ENCODE data around the gene ROBO1. TPM values are rescaled to one million over a fixed set of nuclear protein-coding genes. Genes with fewer than 3 reads are reported as not detected.

The ROBO1 gene
- total RNA-seq, 1 donor from 2014 or later: 169 TPM

GRCh38 chr3:78812166-78812565 lies 955.6 kb downstream of the ROBO1 start:
- no peak overlapping the region for H3K4me3 ChIP-seq
- H2AFZ ChIP-seq (replicated peaks): no peak overlapping the region
- H3K4me2 ChIP-seq: no peak overlapping the region
- H3K79me2 ChIP-seq (ENCODE audit: low read depth): peaks cover 88% of the 10 kb centered on the region
- H3K4me1 ChIP-seq: peaks cover 26% of the 10 kb centered on the region
- no peaks in the 10 kb centered on the region for H3K27me3 ChIP-seq
- peaks cover 2% of the 10 kb centered on the region for H3K4me1 Mint-ChIP-seq
- no peak overlapping the region for H3K4me3 Mint-ChIP-seq
- DNase-seq (ENCODE audit: low spot score): no peak
- H3K9me3 Mint-ChIP-seq: peaks cover 3% of the 10 kb centered on the region
- H3K9me3 ChIP-seq (ENCODE audit: low read depth): no peaks in the 10 kb centered on the region
- H3K27ac ChIP-seq: peak overlapping the region; percentile 23
- no peaks in the 10 kb centered on the region for H3K27me3 Mint-ChIP-seq (ENCODE audit: insufficient read depth, low read depth)
- no peaks in the 10 kb centered on the region for H3K36me3 Mint-ChIP-seq
- TF ChIP-seq CTCF (IDR thresholded peaks at IDR 0.05): no peak
- no peak for TF ChIP-seq EZH2 (IDR thresholded peaks at IDR 0.05)
- no peak for TF ChIP-seq EZH2phosphoT487 (IDR thresholded peaks at IDR 0.05)
- no peak overlapping the region for H3K27ac Mint-ChIP-seq
- peaks cover 12% of the 10 kb centered on the region for H4K20me1 ChIP-seq (ENCODE audit: low read depth)
- peaks cover 4% of the 10 kb centered on the region for H3K36me3 ChIP-seq
- H3K9ac ChIP-seq: no peak overlapping the region
- no peaks in the 10 kb centered on the region for H3F3A ChIP-seq (ENCODE audit: low read depth)

- Histone ChIP-seq H3K79me2 (ENCODE audit: low read depth) (peaks cover 100% of the 10 kb centered on the region), H3K4me1 (peaks cover 30% of the 10 kb centered on the region), H2AFZ (replicated peaks) (no peak overlapping the region), H3K9me3 (ENCODE audit: low read depth) (no peaks in the 10 kb centered on the region), H3K27ac (no peak overlapping the region), H3F3A (ENCODE audit: low read depth) (no peaks in the 10 kb centered on the region), H3K4me2 (no peak overlapping the region), H3K27me3 (no peaks in the 10 kb centered on the region), H3K4me3 (no peak overlapping the region), H4K20me1 (ENCODE audit: low read depth) (peaks cover 7% of the 10 kb centered on the region), H3K9ac (no peak overlapping the region), H3K36me3 (peaks cover 4% of the 10 kb centered on the region)
- peaks cover 3% of the 10 kb centered on the region for H3K9me3 Mint-ChIP-seq
- H3K27me3 Mint-ChIP-seq (ENCODE audit: insufficient read depth, low read depth): no peaks in the 10 kb centered on the region
- H3K27ac Mint-ChIP-seq: no peak overlapping the region
- DNase-seq (ENCODE audit: low spot score): no peak
- no peaks in the 10 kb centered on the region for H3K36me3 Mint-ChIP-seq
- H3K4me1 Mint-ChIP-seq: peaks cover 2% of the 10 kb centered on the region
- TF ChIP-seq EZH2phosphoT487 (IDR thresholded peaks at IDR 0.05): no peak
- TF ChIP-seq CTCF (IDR thresholded peaks at IDR 0.05): no peak
- no peak for TF ChIP-seq EZH2 (IDR thresholded peaks at IDR 0.05)
- no peak overlapping the region for H3K4me3 Mint-ChIP-seq
Measured at GRCh38 chr3:78809966-78810365, 957.8 kb downstream of the ROBO1 start.

GRCh38 chr3:78804251-78805037 lies 963.4 kb downstream of the ROBO1 start:
- no peaks in the 10 kb centered on the region for H3K9me3 ChIP-seq (ENCODE audit: low read depth)
- no peak for TF ChIP-seq EZH2phosphoT487 (IDR thresholded peaks at IDR 0.05)
- no peak for TF ChIP-seq EZH2 (IDR thresholded peaks at IDR 0.05)
- no peak for TF ChIP-seq CTCF (IDR thresholded peaks at IDR 0.05)
- H3K79me2 ChIP-seq (ENCODE audit: low read depth): peaks cover 99% of the 10 kb centered on the region
- H3K4me1 Mint-ChIP-seq: no peaks in the 10 kb centered on the region
- H3K36me3 ChIP-seq: no peaks in the 10 kb centered on the region
- H3K36me3 Mint-ChIP-seq: no peaks in the 10 kb centered on the region
- H3K27me3 ChIP-seq: no peaks in the 10 kb centered on the region
- no peak overlapping the region for H3K9ac ChIP-seq
- H3K9me3 Mint-ChIP-seq: peaks cover 3% of the 10 kb centered on the region
- peaks cover 27% of the 10 kb centered on the region for H3K4me1 ChIP-seq
- H3K27me3 Mint-ChIP-seq (ENCODE audit: insufficient read depth, low read depth): no peaks in the 10 kb centered on the region
- H3K4me3 ChIP-seq: no peak overlapping the region
- no peak overlapping the region for H2AFZ ChIP-seq (replicated peaks)
- no peaks in the 10 kb centered on the region for H3F3A ChIP-seq (ENCODE audit: low read depth)
- DNase-seq (ENCODE audit: low spot score): no peak
- peak overlapping the region; percentile 51 for H3K4me2 ChIP-seq
- no peak overlapping the region for H3K27ac Mint-ChIP-seq
- H3K27ac ChIP-seq: peak overlapping the region; percentile 84
- no peak overlapping the region for H3K4me3 Mint-ChIP-seq
- no peaks in the 10 kb centered on the region for H4K20me1 ChIP-seq (ENCODE audit: low read depth)
